Activated effector memory CD4-positive, alpha-beta T cell treated with anti-CD3 and anti-CD28 coated beads, Interleukin-2, amount 50 U/mL, for 16 hours (primary cell): Measurements from ENCODE around the gene BTG2.

Experiments used
- DNase-seq: peaks from one replicate; pipeline ENCODE4 v3.0.0-alpha.2; 2020

Gene BTG2

GRCh38 chr1:203276916-203277545 is 28.3 kb upstream of the BTG2 start:
- no peak for DNase-seq

- no peak for DNase-seq
These were observed 27.0 kb upstream of the BTG2 start for GRCh38 chr1:203278082-203278884.

- no peak for DNase-seq
These were observed 26.4 kb upstream of the BTG2 start for GRCh38 chr1:203278885-203279406.

GRCh38 chr1:203280061-203280460 is 25.3 kb upstream of the BTG2 start:
- DNase-seq: no peak

- no peak for DNase-seq
These were observed 24.3 kb upstream of the BTG2 start for GRCh38 chr1:203281033-203281432.

GRCh38 chr1:203281851-203282661 is 23.3 kb upstream of the BTG2 start:
- DNase-seq: no peak

GRCh38 chr1:203282720-203283542 is 22.4 kb upstream of the BTG2 start:
- DNase-seq: no peak

- DNase-seq: no peak
These were observed 21.7 kb upstream of the BTG2 start for GRCh38 chr1:203283597-203283996.

GRCh38 chr1:203284411-203285123 is 20.8 kb upstream of the BTG2 start:
- no peak for DNase-seq

GRCh38 chr1:203286161-203286984 is 18.9 kb upstream of the BTG2 start:
- DNase-seq: no peak

- DNase-seq: peak; percentile 90
These were observed 18.0 kb upstream of the BTG2 start for GRCh38 chr1:203287109-203287893.

GRCh38 chr1:203287898-203288297 is 17.4 kb upstream of the BTG2 start:
- no peak for DNase-seq

- no peak for DNase-seq
These were observed 16.9 kb upstream of the BTG2 start for GRCh38 chr1:203288400-203288799.

- peak; percentile 96 for DNase-seq
These were observed 15.9 kb upstream of the BTG2 start for GRCh38 chr1:203289281-203289981.

GRCh38 chr1:203289982-203290260 is 15.4 kb upstream of the BTG2 start:
- DNase-seq: no peak

GRCh38 chr1:203290261-203291089 is 14.8 kb upstream of the BTG2 start:
- DNase-seq: peak; percentile 99

- no peak for DNase-seq
These were observed 13.9 kb upstream of the BTG2 start for GRCh38 chr1:203291201-203292096.

GRCh38 chr1:203295796-203296195 is 9.5 kb upstream of the BTG2 start:
- no peak for DNase-seq
